ENCODE results near the gene TRAF2. TPM values are rescaled to one million over a fixed set of nuclear protein-coding genes. Genes with fewer than 3 reads are reported as not detected.

Gene TRAF2
- total RNA-seq, 2 donors from 2014 or later, result 5.2 to 30.7 TPM

GRCh38 chr9:136963751-136964150 lies 77.4 kb downstream of the TRAF2 start:
- intact Hi-C loops (cut with DNase I), result no loop called here
- ATAC-seq, result no peak
- WGBS, 2 donors, result 78 to 84% methylated on average over 6 of the region's 12 CpGs
- Histone ChIP-seq H3K27ac (no peak overlapping the region), H3K27me3 (no peaks in the 10 kb centered on the region), H3K4me1 (peaks cover 7% of the 10 kb centered on the region), H3K36me3 (replicated peaks in 1 of 2; ENCODE audit: insufficient read depth in 1 of 2, low read depth in 2 of 2) (no peaks in the 10 kb centered on the region), H3K9me3 (no peaks in the 10 kb centered on the region), H3K4me3 (no peak overlapping the region)
- TF ChIP-seq POLR2A (IDR thresholded peaks at IDR 0.05), result no peak
- no peak for TF ChIP-seq CTCF (IDR thresholded peaks at IDR 0.05)
- no peak for DNase-seq

GRCh38 chr9:136964171-136964689 lies 77.9 kb downstream of the TRAF2 start:
- Histone ChIP-seq H3K4me3 (no peak overlapping the region), H3K27ac (no peak overlapping the region), H3K4me1 (peaks cover 7% of the 10 kb centered on the region), H3K27me3 (no peaks in the 10 kb centered on the region), H3K36me3 (replicated peaks in 1 of 2; ENCODE audit: insufficient read depth in 1 of 2, low read depth in 2 of 2) (no peaks in the 10 kb centered on the region), H3K9me3 (no peaks in the 10 kb centered on the region)
- DNase-seq, result no peak
- 62 to 76% methylated on average over 8 to 16 of the region's 22 CpGs for WGBS, 2 donors
- intact Hi-C loops (cut with DNase I), result no loop called here
- ATAC-seq, result no peak
- TF ChIP-seq CTCF (IDR thresholded peaks at IDR 0.05), result no peak
- TF ChIP-seq POLR2A (IDR thresholded peaks at IDR 0.05), result no peak

- 78 to 81% methylated on average over 21 to 25 of the region's 26 CpGs for WGBS, 2 donors
- H3K27ac ChIP-seq, result no peak overlapping the region
- H3K9me3 ChIP-seq, result no peaks in the 10 kb centered on the region
- no peak for ATAC-seq
- H3K4me3 ChIP-seq, result no peak overlapping the region
- H3K4me1 ChIP-seq, result peaks cover 7% of the 10 kb centered on the region
- H3K36me3 ChIP-seq (replicated peaks in 1 of 2; ENCODE audit: insufficient read depth in 1 of 2, low read depth in 2 of 2), result no peaks in the 10 kb centered on the region
- no peak for DNase-seq
- intact Hi-C loops (cut with DNase I), result no loop called here
- no peaks in the 10 kb centered on the region for H3K27me3 ChIP-seq
- TF ChIP-seq CTCF (IDR thresholded peaks at IDR 0.05) (no peak), POLR2A (IDR thresholded peaks at IDR 0.05) (no peak)
Observed at GRCh38 chr9:136964833-136965422, 78.6 kb downstream of the TRAF2 start.

GRCh38 chr9:136965771-136966484 lies 79.6 kb downstream of the TRAF2 start:
- TF ChIP-seq POLR2A (IDR thresholded peaks at IDR 0.05), result no peak
- no peak for TF ChIP-seq CTCF (IDR thresholded peaks at IDR 0.05)
- WGBS, 2 donors, result 14 to 18% methylated on average over 23 of the region's 23 CpGs
- no peak overlapping the region for H3K27ac ChIP-seq
- intact Hi-C loops (cut with DNase I), result no loop called here
- H3K9me3 ChIP-seq, result no peaks in the 10 kb centered on the region
- H3K4me3 ChIP-seq, result no peak overlapping the region
- ATAC-seq (no peak), DNase-seq (no peak)
- peaks cover 7% of the 10 kb centered on the region for H3K4me1 ChIP-seq
- H3K27me3 ChIP-seq, result no peaks in the 10 kb centered on the region
- H3K36me3 ChIP-seq (replicated peaks in 1 of 2; ENCODE audit: insufficient read depth in 1 of 2, low read depth in 2 of 2), result no peaks in the 10 kb centered on the region
